Endothelial cell of umbilical vein (primary cell): ENCODE data around the gene IGSF23. TPM values are rescaled to one million over a fixed set of nuclear protein-coding genes. Genes with fewer than 3 reads are reported as not detected.

ENCODE experiments used
- BruUV-seq: library from RNA; stranded (reverse); fragments of 400-500 nt; replicated peaks from 2 replicates; lab custom pipeline; 2021; lab: Mats Ljungman, UMichigan
- CTCF ChIA-PET: fragments of 300-600, 350-600 bp; sonication (Branson Sonifier 250); formaldehyde crosslinking; loops from one replicate; lab custom pipeline; 2021; ENCODE audit warnings: antibody characterized with exemption, inconsistent platforms; lab: Charles Lee
- POLR2A ChIA-PET: fragments of 300-600, 350-600 bp; sonication (Branson Sonifier 250); formaldehyde crosslinking; loops from one replicate; lab custom pipeline; 2021; ENCODE audit warnings: antibody characterized with exemption, inconsistent platforms; lab: Charles Lee
- DNase-seq: peaks from one replicate; pipeline ENCODE4 v3.0.0-alpha.2; 2011; ENCODE audit warnings: low read depth, low spot score
- FAIRE-seq: peaks from 2 replicates; lab custom pipeline; 2011; peaks lifted over from hg19 to GRCh38; lab: Jason Lieb, UNC
- H2AFZ ChIP-seq: 2 replicates; pipeline ENCODE4 v1.6.0; 2012; ENCODE audit warnings: low read depth, low read length, control low read depth, inconsistent platforms
- H3K27ac ChIP-seq: 2 replicates; pipeline ENCODE4 v1.5.1; 2011; ENCODE audit warnings: low read depth, mild to moderate bottlenecking, control low read depth, low read length, moderate library complexity; ENCODE audit not compliant: insufficient read depth
- H3K27me3 ChIP-seq, 2 experiments: 2 replicates each; pipeline versions ENCODE4 v1.6.0 to v1.6.1; 2011; ENCODE audit warnings: low read length in 2 of 2, mixed read lengths in 1 of 2; ENCODE audit not compliant: control insufficient read depth in 2 of 2, insufficient read depth in 2 of 2
- H3K36me3 ChIP-seq, 2 experiments: 2 replicates in 1 of 2; 3 replicates in 1 of 2; pipeline ENCODE4 v1.5.1; 2011; ENCODE audit warnings: low read length in 2 of 2, mild to moderate bottlenecking in 1 of 2, moderate library complexity in 1 of 2; ENCODE audit not compliant: control insufficient read depth in 2 of 2, insufficient read depth in 2 of 2; ENCODE audit errors: extremely low read depth in 1 of 2
- H3K4me1 ChIP-seq: 3 replicates; pipeline ENCODE4 v1.5.1; 2011; ENCODE audit warnings: mild to moderate bottlenecking, low read length; ENCODE audit not compliant: control insufficient read depth, insufficient read depth; ENCODE audit errors: extremely low read depth
- H3K4me2 ChIP-seq: 2 replicates; pipeline ENCODE4 v1.6.1; 2011; ENCODE audit warnings: low read length, control low read depth, mixed read lengths; ENCODE audit not compliant: insufficient read depth
- H3K4me3 ChIP-seq, 3 experiments: fragments of 200-600 bp in 1 of 3; sonication (generic), shearing (Covaris generic) in 1 of 3; replicated peaks in 1 of 3; 2 replicates each; pipeline ENCODE4 v1.5.1; 2011 to 2016; ENCODE audit warnings: control low read depth in 3 of 3, low read length in 3 of 3, mild to moderate bottlenecking in 2 of 3, inconsistent platforms in 1 of 3, low read depth in 1 of 3, moderate library complexity in 1 of 3; ENCODE audit not compliant: insufficient read depth in 1 of 3
- H3K79me2 ChIP-seq: 2 replicates; pipeline ENCODE4 v1.6.0; 2012; ENCODE audit warnings: low read length, inconsistent platforms; ENCODE audit not compliant: control insufficient read depth, insufficient read depth
- H3K9ac ChIP-seq: replicated peaks from 2 replicates; pipeline ENCODE3; 2011; ENCODE audit warnings: low read length, control low read depth; ENCODE audit not compliant: insufficient read depth; ENCODE audit errors: extremely low read depth
- H3K9me1 ChIP-seq: replicated peaks from 3 replicates; pipeline ENCODE4 v1.6.0; 2011; ENCODE audit warnings: mild to moderate bottlenecking, low read length; ENCODE audit not compliant: control insufficient read depth, insufficient read depth; ENCODE audit errors: extremely low read depth
- H3K9me3 ChIP-seq: replicated peaks from 2 replicates; pipeline ENCODE4 v1.5.1; 2012; ENCODE audit warnings: low read length, inconsistent platforms; ENCODE audit not compliant: control insufficient read depth, insufficient read depth
- H4K20me1 ChIP-seq: replicated peaks from 2 replicates; pipeline ENCODE3; 2011; ENCODE audit warnings: mild to moderate bottlenecking, low read length; ENCODE audit not compliant: control insufficient read depth, insufficient read depth; ENCODE audit errors: extremely low read depth
- CTCF ChIP-seq, 2 donors: IDR thresholded peaks; 1 replicate in 1 of 2; 2 replicates in 1 of 2; pipeline ENCODE4 v1.5.1; 2011; ENCODE audit warnings: low read length in 2 of 2, mild to moderate bottlenecking in 2 of 2, moderate library complexity in 2 of 2, control low read depth in 1 of 2, inconsistent platforms in 1 of 2, low read depth in 1 of 2; ENCODE audit not compliant: insufficient read depth in 1 of 2; ENCODE audit errors: extremely low read depth in 1 of 2
- EZH2 ChIP-seq: IDR thresholded peaks from 2 replicates; pipeline ENCODE4 v1.6.1; 2012; ENCODE audit warnings: borderline replicate concordance, low read depth, mild to moderate bottlenecking, moderate library complexity, low read length, inconsistent platforms; ENCODE audit not compliant: severe bottlenecking
- FOS ChIP-seq: IDR thresholded peaks from 2 replicates; pipeline ENCODE4 v1.6.1; 2011; ENCODE audit warnings: mild to moderate bottlenecking, low read length, moderate library complexity, borderline replicate concordance; ENCODE audit not compliant: insufficient read depth
- GATA2 ChIP-seq: IDR thresholded peaks from 2 replicates; pipeline ENCODE4 v1.7.0; 2011; ENCODE audit warnings: low read depth, mild to moderate bottlenecking, moderate library complexity, mixed read lengths, low read length; ENCODE audit not compliant: insufficient read length, insufficient read depth
- JUN ChIP-seq: IDR thresholded peaks from 2 replicates; pipeline ENCODE4 v1.6.1; 2011; ENCODE audit warnings: borderline replicate concordance, low read depth; ENCODE audit not compliant: insufficient read length, insufficient read depth
- MAX ChIP-seq: IDR thresholded peaks from 2 replicates; pipeline ENCODE4 v1.6.1; 2011; ENCODE audit not compliant: insufficient read depth, insufficient read length
- MYC ChIP-seq: IDR thresholded peaks from one replicate; pipeline ENCODE4 v1.6.1; 2011; ENCODE audit warnings: mild to moderate bottlenecking, low read depth, low read length
- POLR2A ChIP-seq: IDR thresholded peaks from 2 replicates; pipeline ENCODE4 v1.6.1; 2012; ENCODE audit warnings: low read depth, mild to moderate bottlenecking, control low read depth, low read length
- POLR2AphosphoS5 ChIP-seq: IDR thresholded peaks from 2 replicates; pipeline ENCODE4 v1.6.1; 2012; ENCODE audit warnings: low read depth, mild to moderate bottlenecking, control low read depth, low read length, moderate library complexity; ENCODE audit not compliant: insufficient read depth
- dilution Hi-C: fragments of 300-500 bp; cut with MboI; formaldehyde crosslinking; loops from one replicate; pipeline ENCODE4 v1.15.0; 2019; ENCODE audit warnings: low sequenced_read_pairs; ENCODE audit not compliant: extremely low pct_ligation_motif_present
- intact Hi-C: fragments of 100-400 bp; cut with micrococcal nuclease; formaldehyde crosslinking; loops from one replicate; pipeline ENCODE4 v1.10.0; 2022
- polyA plus RNA-seq, 4 experiments: library from polyadenylated mRNA; depleted of rRNA in 3 of 4; stranded (reverse) in 3 of 4; unstranded in 1 of 4; fragments of >200 nt; gene quantifications; 2 replicates each; pipeline versions ENCODE4 v1.2.1 to v1.2.3, GENCODE V29; 2011 to 2012; ENCODE audit warnings: missing spikeins in 1 of 4
- total RNA-seq: library from RNA; stranded (reverse); gene quantifications from 2 replicates; pipeline ENCODE4 v1.2.3, GENCODE V29; 2021

IGSF23 gene
- total and polyA plus RNA-seq, 2 donors (not counting 3 experiments of a cell fraction or from before 2014, with no cell fraction given): 0.73 TPM; not detected in 1

DNA sequence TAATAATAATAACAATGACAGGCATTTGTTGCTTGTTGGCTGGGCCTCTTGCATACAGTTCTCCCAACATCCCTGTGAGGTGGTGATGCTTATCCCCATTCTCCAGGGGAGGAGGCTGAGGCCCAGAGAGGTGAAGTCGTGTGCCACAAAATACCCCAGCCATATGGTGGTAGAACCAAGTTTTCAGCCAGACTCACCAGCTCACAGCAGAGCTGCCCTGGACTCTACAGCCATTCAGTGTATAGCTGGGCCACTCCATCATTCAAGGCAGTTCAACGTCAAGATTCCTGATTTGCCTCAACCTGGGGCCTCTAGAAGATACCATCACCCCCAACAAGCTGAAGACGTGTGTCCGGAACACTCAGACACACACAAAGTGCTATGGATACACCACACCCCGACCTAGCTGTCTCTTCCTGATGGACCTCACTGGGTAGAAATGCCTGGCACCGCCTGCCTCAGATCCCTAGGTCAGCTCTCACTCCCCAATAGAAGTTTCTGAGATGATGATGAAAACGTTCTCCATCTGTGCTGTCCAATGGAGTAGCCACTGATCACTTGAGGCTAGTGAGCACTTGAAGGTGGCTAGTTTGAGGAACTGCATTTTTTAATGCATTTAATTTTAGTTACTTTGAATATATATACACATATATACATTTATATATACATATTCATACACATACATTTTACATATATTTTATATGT, 53.6 kb downstream of the IGSF23 start:
- POLR2A ChIA-PET: no interaction called here

GRCh38 chr19:44668985-44669764, 55.8 kb downstream of the IGSF23 start:
- Histone ChIP-seq H3K9me3 (no peaks in the 10 kb centered on the region), H3K27me3 (no peaks in the 10 kb centered on the region), H3K79me2 (no peaks in the 10 kb centered on the region), H3K9ac (no peak overlapping the region), H3K4me2 (no peak overlapping the region), H2AFZ (no peak overlapping the region), H3K4me1 (no peaks in the 10 kb centered on the region), H4K20me1 (no peaks in the 10 kb centered on the region), H3K4me3 (no peak overlapping the region), H3K9me1 (no peaks in the 10 kb centered on the region), H3K27ac (no peak overlapping the region), H3K36me3 (peaks cover 2 to 3% of the 10 kb centered on the region in 2 experiments)
- FAIRE-seq: no peak
- no TSS peak for BruUV-seq
- TF ChIP-seq JUN (no peak), POLR2AphosphoS5 (no peak), FOS (no peak), MYC (no peak), CTCF (IDR thresholded peaks at IDR 0.05; ENCODE audit: extremely low read depth in 1 of 2, insufficient read depth in 1 of 2, low read depth in 1 of 2, low read length in 2 of 2) (no peak), GATA2 (no peak), MAX (no peak), EZH2 (no peak), POLR2A (no peak)
- intact Hi-C loops (no loop called here), dilution Hi-C loops (no loop called here)
- DNase-seq: no peak
- CTCF ChIA-PET: interaction anchor here (1.4 kb wide), 1 partner anchor 102 kb away, joined by 8 read pairs; no protein-coding TSS in a partner anchor
- POLR2A ChIA-PET: interaction anchor here (1.1 kb wide), 1 partner anchor 102 kb away, joined by 5 read pairs; no protein-coding TSS in a partner anchor

More for the DNA sequence above, 53.6 kb downstream of the IGSF23 start:
- no peaks in the 10 kb centered on the region for H3K9me1 ChIP-seq
- H3K9ac ChIP-seq: no peak overlapping the region
- intact Hi-C loops: no loop called here
- no peak overlapping the region for H3K27ac ChIP-seq
- FAIRE-seq (no peak), DNase-seq (no peak)
- H2AFZ ChIP-seq: no peak overlapping the region
- peak; percentile 54 for TF ChIP-seq POLR2A
- no peak for TF ChIP-seq JUN
- no peak overlapping the region for H3K4me3 ChIP-seq
- H3K79me2 ChIP-seq: no peaks in the 10 kb centered on the region
- no peaks in the 10 kb centered on the region for H3K27me3 ChIP-seq
- no peaks in the 10 kb centered on the region for H3K4me1 ChIP-seq
- dilution Hi-C loops: no loop called here
- H3K36me3 ChIP-seq: peaks cover 11 to 15% of the 10 kb centered on the region in 2 experiments
- H3K4me2 ChIP-seq: no peak overlapping the region
- BruUV-seq: no TSS peak
- no peaks in the 10 kb centered on the region for H4K20me1 ChIP-seq
- CTCF ChIA-PET: interaction anchor here (2.0 kb wide), 1 partner anchor 104 kb away, joined by 6 read pairs; no protein-coding TSS in a partner anchor
- H3K9me3 ChIP-seq: no peaks in the 10 kb centered on the region
